Activated CD4-positive, alpha-beta T cell treated with anti-CD3 and anti-CD28 coated beads for 24 hours (primary cell): ENCODE data around the gene SLCO6A1.

Experiments used
- DNase-seq, 2 donors: peaks; one replicate each; pipeline ENCODE4 v3.0.0-alpha.2; 2020; ENCODE audit warnings: low read depth in 2 of 2

SLCO6A1 gene

GRCh38 chr5:102453716-102454115 lies 45.1 kb downstream of the SLCO6A1 start:
- DNase-seq = no peak

GRCh38 chr5:102451082-102451481 lies 47.7 kb downstream of the SLCO6A1 start:
- no peak for DNase-seq

- no peak for DNase-seq
Measured at GRCh38 chr5:102450313-102450990, 48.3 kb downstream of the SLCO6A1 start.

GRCh38 chr5:102433473-102433872 lies 65.3 kb downstream of the SLCO6A1 start:
- no peak for DNase-seq

GRCh38 chr5:102421647-102422046 lies 77.2 kb downstream of the SLCO6A1 start:
- DNase-seq = no peak

- DNase-seq = no peak
Measured at GRCh38 chr5:102418531-102418930, 80.3 kb downstream of the SLCO6A1 start.

GRCh38 chr5:102414448-102414847 lies 84.4 kb downstream of the SLCO6A1 start:
- no peak for DNase-seq

- no peak for DNase-seq
Measured at GRCh38 chr5:102388235-102388634, 110.6 kb downstream of the SLCO6A1 start.

- no peak for DNase-seq
Measured at GRCh38 chr5:102385365-102385764, 113.4 kb downstream of the SLCO6A1 start.

GRCh38 chr5:102380174-102380573 lies 118.6 kb downstream of the SLCO6A1 start:
- no peak for DNase-seq

- DNase-seq = no peak
Measured at GRCh38 chr5:102375876-102376275, 122.9 kb downstream of the SLCO6A1 start.

- DNase-seq = no peak
Measured at GRCh38 chr5:102375272-102375671, 123.5 kb downstream of the SLCO6A1 start.

GRCh38 chr5:102368392-102368791 lies 130.4 kb downstream of the SLCO6A1 start:
- no peak for DNase-seq

GRCh38 chr5:102341681-102342288 lies 157.0 kb downstream of the SLCO6A1 start:
- no peak for DNase-seq

- DNase-seq = no peak
Measured at GRCh38 chr5:102324714-102325113, 174.1 kb downstream of the SLCO6A1 start.
